ENCODE measurements around the gene BMP7.
"Not testable (repeated sequence)": the region's sequence is repeated elsewhere in the genome, so short reads cannot be mapped to it uniquely, and the experiment has no call there.

The BMP7 gene

DNA sequence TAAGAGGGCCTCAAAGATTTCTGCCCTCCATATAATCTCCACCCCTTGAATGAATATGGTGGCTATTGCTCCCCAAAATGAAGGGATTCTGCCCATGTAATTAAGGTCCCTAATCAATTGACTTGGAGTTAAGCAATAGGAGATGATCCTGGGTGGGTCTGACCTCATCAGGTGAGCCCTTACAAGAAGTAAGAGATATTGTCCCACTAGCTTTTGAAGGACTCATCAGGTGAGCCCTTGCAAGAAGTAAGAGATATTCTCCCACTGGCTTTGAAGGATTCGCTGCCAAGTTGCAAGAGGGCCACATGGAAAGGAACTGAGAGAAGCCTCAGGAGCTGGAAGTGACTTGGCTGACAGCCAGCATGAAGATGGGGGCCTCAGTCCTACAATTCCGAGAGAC, 103.4 kb downstream of the BMP7 start:
- no peak for ATAC-seq

DNA sequence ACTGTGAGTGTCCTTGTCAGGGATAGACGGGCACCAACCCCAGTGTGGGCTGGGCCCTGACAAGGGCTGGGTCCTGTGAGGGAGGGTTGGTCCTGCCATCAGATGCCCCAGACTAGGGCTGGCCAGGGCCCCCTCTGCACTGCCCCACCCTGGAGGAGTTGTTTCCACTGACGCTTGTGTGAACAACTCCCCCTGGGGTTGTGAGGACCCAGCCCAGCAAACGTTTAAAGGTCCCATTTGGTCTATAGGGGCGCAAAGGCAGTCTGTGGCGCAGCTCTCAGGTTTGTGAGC, 104.1 kb downstream of the BMP7 start:
- ATAC-seq, result no peak

DNA sequence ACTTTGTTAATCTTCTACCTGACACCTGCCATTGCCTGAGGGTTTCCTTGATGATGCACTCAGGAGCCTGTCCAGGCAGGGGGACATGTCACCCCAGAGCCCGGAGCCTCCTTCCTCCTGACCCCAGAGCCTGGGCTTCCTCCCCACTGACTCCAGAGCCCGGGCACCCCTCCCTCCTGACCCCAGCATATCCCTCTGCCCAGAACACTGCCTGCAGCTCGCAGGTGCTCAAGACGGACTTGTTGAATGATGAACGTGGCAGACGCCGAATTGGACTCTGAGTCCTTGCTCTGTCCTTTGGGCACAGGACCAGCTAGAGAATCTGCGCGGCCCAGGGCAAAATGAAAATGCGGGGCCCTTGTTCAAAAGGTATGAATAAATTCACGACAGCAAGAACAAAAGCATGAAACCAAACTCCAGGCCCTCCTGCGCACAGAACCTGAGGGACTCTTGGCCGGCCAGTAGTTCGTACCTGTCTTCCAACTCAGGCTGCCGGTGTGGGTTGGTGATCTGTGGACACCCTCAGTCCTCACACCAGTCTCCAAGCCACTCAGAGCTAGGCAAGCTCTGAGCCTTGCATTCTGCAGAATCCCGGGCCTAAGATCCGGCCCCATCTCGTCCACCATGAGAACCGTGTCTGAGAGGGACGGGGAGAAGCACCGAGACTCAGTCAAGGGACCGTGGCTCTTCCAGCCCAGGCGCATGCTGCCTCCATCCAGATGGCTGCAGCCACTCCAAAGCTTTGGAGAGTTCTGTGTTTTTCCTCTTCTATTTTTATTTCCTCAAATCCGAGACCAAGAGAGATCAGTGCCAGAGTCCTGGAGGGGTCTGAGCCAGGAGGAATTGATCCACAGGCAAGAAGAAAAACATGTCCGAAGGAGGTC, 104.7 kb downstream of the BMP7 start:
- ATAC-seq, result no peak

DNA sequence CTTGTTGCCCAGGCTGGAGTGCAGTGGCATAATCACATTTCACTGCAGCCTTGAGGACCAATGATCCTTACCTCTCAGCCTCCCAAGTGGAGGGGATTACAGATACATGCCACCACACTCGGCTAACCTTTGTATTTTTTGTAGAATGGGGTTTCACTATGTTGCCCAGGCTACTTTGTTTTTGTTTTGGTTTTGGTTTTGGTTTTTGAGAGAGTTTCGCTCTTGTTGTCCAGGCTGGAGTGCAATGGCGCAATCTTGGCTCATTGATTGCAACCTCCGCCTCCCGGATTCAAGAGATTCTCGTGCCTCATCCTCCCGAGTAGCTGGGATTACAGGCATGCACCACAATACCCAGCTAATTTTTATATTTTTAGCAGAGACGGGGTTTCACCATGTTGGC, 105.5 kb downstream of the BMP7 start:
- no peak for ATAC-seq

DNA sequence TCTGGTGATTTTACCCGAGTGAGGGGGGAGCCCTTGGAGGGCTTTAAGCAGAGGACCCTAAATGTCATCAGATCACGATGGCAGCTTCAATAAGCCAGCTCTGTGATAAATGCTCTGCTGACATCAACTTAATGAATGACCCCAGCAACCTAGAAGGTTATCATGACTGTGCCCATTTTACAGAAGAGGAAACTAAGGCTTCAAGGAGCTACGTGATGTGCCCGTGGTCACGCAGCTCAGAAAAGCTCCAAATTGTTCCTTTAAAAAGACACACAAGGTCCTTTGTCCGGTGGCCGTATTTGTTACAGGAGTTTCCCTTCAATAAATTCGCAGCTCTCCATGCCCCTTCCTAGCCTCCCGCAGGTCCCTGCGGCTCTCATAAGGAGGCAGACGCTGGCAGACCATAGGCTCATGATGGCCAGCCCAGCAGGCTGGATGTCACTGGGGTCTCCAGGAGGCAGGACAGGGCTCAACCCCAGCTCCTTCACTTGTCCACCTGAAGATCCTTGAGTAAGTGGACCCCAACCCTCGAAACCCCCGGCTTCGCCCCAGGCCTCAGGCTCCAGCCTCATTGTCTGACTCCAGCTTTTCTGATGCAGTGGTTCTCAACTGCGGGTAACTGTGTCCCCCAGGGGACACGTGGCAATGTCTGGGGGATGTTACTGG, 106.4 kb downstream of the BMP7 start:
- no peak for ATAC-seq

DNA sequence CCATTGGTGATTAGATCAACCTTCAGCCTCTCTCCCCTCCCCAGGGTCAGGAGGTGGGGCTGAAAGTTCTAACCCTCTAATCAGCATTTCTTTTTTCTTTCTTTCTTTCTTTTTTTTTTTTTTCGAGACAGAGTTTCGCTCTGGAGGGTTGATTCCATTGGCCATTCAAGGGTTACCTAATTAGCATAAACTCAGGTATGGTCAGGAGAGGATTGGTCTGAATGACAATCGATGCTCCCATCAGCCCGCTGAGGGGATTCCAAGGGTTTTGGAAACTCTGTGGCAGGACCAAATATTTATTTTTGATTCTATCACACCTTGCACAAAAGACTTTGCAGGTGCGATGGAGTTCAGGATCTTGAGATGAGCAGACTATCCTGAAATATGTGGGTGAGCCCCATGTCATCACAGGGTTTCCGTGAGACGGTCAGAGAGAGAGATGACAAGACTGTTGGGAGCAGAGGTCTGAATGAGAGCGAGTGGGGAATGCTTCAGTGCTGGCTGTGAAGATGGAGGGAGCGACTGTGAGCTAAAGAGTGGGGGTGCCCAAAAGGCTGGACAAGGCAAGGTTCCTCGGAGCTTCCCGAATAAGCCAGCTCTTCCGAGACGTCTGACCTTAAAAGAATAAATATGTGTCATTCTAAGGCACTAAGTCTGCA, 107.1 kb downstream of the BMP7 start:
- ATAC-seq, result no peak

DNA sequence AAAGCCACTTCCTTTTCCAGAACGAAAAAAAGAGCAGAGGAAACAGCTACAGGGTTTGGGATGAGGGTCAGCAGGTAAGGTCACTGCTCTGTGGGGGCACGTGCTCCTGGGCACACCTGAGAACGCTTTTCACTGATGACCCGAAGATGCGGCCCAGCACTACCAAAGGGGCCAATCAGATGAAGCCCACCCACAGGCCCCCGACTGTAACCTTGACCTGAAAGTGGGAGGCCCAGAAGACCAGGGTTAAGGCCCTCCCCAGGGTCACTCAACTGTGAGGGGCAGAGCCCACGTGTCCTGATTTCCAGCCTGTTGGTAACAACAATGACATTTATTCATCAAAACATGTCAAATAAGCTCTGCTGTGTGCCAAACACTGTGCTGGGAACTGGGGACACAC, 108.0 kb downstream of the BMP7 start:
- ATAC-seq, result no peak

DNA sequence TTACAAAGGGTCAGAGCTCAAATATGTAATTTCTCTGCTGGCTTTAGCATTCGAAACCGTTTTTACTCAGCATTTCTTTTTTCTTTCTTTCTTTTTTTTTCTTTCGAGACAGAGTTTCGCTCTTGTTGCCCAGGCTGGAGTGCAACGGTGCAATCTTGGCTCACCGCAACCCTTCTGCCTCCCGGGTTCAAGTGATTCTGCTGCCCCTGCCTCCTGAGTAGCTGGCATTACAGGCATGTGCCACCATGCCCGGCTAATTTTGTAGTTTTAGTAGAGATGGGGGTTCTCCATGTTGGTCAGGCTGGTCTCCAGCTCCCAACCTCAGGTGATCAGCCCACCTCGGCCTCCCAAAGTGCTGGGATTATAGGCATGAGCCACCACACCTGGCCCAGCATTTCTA, 108.7 kb downstream of the BMP7 start:
- ATAC-seq, result not testable (repeated sequence)

DNA sequence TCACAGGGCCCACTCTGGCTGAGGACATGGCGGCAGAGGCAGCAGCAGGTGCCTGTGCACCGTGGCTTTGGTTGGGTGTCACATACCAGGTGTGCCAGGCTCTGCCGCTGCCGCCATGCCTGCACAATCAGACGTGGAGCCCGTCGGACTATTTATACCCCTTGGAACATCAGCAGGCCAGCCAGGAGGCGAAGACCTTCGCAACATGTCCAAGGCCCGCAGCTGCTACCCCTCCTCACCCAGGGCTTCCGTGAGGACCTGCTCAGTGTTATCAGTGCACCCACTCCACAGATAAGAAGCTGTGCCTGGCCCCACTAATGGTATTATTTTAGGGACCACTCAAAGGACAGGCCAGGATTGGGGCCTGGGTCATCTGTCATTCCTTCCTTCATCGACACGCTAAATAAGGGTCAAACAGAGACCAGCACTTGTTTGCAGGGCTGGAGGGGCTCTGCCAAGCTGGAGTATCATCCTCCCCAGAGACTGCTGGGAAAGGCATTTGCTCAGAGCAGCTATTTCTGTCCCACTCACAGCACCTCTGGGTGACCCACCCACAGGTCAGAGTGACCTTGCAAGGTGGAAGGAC, 109.2 kb downstream of the BMP7 start:
- no peak for ATAC-seq

DNA sequence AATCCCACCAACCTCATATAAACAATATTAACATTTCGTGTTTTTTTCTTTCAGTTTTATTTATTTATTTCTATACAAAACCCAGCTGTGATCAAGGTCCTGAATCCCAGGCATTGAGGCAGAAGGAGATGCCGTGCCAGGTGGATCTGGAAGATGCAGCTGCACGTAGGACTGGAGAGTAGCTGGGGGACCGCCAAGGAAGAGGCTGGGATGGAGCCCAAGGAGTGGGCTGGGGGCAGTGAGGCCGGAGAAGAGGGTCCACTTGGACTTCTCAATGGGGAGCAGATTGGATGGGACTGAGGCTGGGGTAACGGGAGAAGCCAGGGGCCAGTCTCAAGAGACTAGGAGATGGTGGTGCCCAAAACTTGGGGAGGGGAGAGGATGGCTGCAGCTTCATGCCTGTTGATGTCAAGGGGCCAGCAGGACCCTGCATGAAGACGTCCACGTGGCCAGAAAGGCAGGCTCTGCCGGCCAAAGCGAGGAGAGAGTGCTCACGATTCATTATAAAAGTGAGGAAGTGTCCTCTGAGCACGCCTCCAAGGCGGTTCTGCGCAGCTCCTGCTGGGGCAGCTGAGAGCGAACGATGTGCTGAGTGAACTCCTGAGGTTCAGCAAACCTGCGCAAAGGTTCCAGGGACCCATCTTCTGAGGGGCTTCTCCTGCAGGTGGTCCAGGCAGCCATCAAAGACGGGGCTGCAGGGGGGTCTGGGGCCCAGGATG, 110.3 kb downstream of the BMP7 start:
- no peak for ATAC-seq

DNA sequence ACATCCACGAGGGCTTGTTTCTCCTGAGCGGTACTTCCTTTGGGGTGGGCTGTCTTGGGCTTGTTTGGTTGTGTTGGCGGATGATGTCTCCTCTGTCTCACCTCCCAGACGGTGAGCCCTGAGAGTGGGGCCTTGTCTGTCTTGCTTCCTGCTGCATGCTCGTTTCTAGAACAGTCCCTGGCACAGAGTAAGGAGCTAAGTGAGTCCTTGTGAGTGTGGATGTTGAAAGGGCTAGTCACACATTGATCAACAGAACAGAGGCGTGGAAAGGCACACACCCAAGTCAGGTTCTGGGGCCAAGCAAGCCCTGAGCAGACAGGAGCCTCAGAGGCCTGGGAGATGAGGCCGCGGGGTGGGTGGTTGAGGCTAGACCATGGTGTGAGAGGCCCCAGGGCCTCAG, 111.0 kb downstream of the BMP7 start:
- ATAC-seq, result no peak

DNA sequence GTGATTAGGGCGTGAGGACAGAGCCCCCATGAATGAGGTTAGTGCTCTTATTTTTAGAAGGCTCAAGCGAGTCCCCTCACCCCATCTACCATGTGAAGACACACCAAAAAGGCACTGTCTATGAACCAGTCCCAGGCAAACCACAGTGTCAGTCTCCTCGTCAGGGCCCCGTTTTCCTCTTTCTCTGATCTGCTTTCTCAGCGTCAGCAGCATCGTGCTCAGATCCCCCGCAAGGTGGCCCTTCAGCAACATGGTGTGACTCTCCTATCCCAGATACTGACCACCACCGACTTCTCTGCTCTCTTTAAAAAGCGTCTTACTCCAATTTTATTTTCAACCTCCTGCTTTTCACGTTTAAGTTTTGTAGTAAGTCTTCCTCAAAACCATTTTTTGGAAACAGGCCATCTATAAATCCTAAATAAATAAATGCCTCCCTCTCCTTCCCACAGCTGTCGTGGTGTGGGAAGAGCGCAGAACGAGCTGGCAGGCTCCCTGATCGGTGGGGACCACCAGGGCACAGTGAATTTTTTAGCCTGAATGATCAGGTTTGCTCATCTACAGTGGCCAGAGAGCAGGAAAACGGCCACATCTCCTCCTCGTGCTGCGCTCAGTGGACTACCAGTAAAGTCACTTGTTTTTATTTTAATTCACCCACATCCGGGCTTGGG, 113.1 kb downstream of the BMP7 start:
- no peak for ATAC-seq

DNA sequence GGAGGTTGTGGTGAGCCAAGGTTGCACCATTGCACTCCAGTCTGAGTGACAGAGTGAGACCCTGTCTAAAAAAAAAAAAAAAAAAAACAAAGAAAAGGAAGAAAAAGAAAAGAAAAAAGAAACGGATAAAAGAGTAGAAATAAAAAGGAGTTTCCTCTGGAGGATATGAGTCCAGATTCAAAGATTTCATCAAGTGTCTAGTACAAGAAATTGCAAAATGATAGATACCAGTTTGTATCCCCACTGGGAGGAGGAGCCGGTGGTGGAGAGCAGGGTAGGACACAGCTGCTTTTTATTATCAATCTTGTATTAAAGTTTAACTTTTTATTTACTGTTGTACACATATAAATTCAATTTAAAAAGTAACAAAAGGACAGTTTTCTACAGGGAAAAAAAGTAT, 113.9 kb downstream of the BMP7 start:
- no peak for ATAC-seq

DNA sequence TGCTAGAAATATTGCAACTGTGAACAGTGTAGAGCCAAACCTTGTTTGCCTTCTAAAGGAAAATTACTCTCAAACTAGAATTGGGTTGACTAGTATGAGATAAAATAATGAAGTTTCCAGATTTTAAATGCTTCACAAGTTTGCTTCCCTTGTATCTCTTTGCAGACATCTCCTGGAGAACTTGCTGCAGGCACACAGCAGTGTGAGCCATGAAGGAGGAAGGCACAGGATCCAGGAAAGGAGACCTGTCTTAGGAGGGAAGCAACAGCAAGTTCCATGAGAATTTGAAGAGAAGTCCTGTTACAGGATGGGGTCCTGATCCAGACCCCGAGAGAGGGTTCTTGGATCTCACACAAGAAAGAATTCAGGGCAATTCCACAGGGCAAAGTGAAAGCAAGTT, 115.9 kb downstream of the BMP7 start:
- no peak for ATAC-seq

DNA sequence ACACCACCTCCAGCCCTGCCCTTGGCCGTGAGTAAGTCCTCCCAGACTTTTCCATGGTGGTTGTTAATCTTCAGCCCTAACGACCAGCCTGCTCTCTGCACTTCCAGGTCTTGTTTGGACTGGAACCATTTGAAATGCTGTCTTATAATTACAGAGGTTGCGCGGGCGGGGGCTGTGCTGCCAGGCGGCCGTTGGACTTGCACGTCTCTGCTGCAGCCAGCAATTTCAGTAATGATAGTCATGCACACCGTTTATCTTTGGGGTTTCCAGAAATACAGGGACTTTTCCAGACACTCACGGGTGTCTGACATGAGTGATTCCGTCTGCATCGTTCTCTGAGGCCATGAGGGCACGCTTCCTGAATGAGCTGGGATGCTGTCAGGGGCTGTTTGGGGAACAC, 118.2 kb downstream of the BMP7 start:
- ATAC-seq, result no peak

DNA sequence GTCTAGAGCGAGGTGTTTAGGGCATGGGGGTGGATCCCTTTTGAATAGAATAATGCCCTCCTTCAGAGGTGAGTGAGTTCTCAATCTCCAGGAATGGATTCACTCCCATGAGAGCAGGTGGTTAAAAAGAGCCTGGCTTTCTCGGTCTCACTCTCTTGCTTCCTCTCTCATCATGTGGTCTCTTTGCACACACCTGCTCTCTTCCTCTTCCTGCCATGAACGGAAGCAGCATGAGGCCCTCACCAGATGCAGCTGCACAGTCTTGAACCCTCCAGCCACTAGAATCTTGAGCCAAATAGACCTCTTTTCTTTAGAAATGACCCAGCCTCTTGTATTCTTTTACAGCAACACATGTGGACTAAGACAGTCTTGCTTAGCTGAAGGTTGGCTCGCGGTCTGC, 119.3 kb downstream of the BMP7 start:
- ATAC-seq, result no peak

DNA sequence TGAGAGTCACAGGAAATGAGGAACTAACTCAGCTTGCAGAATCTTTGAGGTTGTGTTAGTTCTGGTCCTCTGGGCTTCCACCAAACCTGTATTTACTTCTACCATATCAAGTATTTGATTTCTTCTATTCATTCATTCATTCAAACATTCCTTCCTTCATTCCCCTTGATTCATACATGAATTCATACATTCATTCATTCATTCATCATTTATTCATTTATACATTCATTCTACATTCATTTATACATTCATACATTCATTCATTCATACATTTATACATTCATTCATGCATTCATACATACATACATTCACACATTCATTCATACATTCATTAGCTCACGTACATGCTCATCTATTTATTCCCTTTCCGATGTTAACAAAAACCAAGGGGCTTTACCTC, 120.3 kb downstream of the BMP7 start:
- ATAC-seq, result no peak

DNA sequence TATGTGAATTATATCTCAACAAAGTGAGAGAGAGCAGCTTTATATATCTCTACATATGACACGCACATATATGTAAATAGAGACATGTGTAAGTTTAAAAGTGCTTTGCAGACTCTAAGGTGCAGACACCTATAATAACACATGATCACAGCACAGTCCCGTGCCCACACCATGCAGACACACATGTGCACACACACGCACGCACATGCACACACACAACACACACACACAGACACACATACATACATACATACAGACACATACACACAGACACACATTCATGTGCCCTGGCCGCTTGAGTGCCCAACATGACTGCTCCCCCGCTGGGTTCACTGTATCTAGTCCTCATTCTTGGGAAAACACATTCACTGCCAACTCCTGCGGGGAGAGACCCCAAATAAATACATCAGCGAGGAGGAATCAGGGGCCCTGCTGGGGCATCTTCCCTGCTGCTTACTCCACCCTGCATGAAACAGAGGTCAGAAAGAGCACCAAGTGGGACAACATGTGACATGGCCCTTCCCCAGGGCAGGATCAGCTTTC, 121.3 kb downstream of the BMP7 start:
- no peak for ATAC-seq

DNA sequence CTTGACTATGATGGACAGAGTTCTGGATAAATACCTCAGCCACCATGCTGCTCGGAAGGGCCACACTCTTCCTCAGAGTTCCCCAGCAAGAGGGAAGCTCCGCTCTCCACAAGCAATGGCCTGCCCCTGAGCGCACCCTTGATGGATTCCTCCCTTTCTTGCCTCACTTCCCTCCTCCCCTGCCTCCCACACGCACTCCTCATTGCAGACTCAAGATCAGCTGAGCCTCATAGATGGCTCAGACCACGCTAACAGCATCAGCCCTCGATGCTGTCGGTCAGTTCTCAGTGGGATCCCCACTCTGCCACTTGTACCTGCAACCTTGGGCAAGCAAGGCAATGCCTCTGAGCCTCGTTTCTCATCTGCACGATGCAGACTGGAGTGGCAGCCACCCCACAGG, 123.3 kb downstream of the BMP7 start:
- ATAC-seq, result no peak

DNA sequence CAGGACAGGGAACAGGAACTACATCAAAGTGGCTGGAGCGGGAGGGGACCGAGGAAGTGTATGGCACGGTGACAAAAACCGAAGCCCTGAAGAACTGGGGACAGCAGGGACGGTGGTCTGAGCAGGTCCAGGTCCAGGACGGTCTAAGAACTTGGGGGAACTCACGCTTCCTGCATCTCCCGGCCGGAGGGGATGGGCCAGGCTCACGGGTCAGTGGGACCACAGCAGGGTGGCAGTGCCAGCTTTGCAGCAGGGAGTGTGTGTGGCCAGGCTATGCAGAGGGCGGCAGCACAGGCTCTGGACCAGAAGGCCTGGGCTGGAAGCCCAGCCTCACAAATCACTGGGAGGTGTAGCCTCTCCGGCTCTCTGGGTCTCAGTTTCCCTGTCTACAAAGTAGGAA, 123.8 kb downstream of the BMP7 start:
- no peak for ATAC-seq

DNA sequence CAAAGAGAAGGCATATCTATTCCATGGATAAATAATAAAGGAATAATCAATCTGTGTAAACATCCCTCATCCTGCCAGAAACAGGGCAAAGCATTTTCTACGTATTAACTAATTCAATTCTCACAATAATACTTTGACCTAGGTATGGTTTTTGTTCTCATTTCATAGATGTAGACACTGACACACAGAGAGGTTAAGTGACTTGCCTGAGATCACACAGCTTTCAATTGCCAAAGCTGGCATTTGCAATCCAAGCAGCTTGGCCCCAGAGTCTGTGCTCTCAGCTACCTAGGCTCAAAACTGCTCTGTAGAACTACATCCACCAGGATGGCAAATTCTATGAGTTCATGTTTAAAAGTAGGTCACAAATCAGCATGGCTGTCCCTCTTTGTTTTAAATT, 124.9 kb downstream of the BMP7 start:
- no peak for ATAC-seq

DNA sequence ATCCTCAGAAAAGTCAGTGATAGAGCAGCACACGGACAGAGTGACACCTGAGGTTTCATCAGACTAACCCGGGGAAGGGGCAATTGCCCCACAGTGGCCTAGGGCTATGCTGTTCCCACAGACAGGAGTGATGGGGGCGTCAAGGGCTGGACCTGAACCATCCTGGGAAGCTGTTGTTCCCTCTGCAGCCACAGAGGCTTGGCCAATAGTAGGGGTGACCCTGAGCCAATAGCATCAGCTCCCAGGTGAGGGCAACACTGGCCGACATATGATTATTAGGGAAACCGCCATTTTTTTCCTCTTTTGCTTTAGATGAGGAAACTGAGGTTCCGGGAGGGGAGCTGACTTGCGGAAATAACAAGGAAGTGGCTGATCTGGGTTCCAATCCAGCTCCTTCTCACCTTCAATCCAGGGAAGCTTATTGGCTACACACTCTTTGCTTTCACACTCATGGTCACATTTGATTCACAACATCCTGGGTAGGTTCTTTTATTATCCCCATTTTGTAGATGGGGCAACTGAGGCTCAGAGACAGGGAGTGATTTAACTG, 126.0 kb downstream of the BMP7 start:
- ATAC-seq, result no peak

All from activated CD4-positive, CD25-positive, alpha-beta regulatory T cell treated with anti-CD3 and anti-CD28 coated beads, Interleukin-2, amount 50 U/mL, for 24 hours (primary cell).